GM18873 (cell line): ENCODE data around the gene NUP54.

Experiments
- ATAC-seq: cut with Tn5 transposase; IDR thresholded peaks from one replicate; pipeline ENCODE4 v1.9.1; 2021; ENCODE audit warnings: mild to moderate bottlenecking, moderate library complexity, moderate number of reproducible peaks; ENCODE audit not compliant: unreplicated experiment, low FRiP score

Gene NUP54, protein sequence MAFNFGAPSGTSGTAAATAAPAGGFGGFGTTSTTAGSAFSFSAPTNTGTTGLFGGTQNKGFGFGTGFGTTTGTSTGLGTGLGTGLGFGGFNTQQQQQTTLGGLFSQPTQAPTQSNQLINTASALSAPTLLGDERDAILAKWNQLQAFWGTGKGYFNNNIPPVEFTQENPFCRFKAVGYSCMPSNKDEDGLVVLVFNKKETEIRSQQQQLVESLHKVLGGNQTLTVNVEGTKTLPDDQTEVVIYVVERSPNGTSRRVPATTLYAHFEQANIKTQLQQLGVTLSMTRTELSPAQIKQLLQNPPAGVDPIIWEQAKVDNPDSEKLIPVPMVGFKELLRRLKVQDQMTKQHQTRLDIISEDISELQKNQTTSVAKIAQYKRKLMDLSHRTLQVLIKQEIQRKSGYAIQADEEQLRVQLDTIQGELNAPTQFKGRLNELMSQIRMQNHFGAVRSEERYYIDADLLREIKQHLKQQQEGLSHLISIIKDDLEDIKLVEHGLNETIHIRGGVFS

DNA sequence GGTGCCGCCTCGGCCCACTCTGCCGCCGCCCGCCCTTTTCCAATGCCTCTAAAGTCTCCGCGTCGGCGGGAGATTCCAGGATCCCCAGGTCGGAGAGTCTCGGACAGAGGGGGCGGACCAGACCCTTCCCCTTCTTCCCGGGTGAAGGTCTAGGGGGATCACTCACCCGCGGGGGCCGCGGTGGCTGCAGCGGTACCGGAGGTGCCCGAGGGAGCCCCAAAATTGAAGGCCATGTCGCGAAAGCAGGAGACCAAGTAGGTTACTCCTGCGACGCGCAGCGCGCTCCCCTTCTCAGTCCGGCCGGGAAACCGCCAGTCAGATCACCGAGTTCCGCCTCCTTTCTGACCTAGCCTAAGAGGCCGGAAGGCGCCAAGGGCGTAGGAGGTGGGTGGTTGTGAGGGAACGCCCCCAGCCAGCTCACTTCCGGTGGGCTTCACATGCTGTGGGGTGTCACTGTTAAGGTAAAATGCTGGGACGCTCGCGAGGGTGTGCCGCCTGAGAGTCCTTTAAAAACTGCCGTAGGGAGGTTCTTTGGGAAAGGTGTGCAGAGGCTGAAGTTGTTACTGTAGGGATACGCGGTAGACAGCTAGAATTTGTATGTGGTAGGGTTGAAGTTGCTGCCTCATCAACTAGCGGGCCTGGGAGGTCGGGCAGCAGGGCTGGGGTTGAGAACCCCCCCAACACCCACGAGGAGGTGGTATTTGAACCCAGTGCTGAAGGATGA is at the start of gene NUP54:
Gene NUP54, minus strand, starts transcription at position 256 of the 724 bp plus-strand sequence. Its CDS starts 23 bp downstream, at position 233.
- peak; percentile 99 for ATAC-seq

GRCh38 chr4:76197031-76197743 is 49.0 kb upstream of the NUP54 start:
- ATAC-seq, result no peak

DNA sequence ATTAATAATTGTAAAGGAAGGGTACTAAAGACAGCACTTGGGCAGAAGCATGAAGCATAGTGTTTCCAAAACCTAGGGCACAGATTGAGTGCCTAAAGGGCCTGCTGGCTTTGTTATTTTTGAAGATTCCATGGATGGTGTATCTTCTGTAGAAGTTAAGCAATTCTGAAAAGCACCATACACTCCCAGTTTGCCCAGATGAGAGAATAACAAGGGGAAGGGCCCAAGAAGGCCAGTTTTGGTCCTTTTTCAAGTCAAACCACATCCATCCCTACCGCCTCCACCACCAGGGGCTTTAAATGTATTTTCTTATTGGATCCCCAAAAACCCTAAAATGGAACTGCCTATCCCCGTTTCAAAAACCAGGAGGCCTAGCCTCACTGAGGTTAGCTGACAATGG is 48.2 kb upstream of the NUP54 start:
- no peak for ATAC-seq

DNA sequence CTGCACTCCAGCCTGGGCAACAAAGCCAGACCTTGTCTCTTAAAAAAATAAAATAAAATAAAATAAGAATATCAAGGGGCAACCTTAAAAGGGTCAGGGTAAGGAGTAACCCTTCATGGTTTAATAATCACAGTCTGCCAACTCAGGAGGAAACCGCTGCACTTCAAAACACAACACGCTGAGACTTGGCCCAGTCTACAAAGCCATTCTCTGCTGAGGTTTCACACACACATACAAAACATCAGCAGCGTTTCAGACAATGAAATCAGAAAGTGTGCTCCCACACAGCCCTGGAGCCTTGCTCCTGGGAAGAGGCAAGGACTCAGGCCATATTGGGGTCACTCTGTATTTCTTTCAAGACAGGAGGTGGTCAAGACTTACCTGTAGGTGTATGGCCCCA is 47.1 kb upstream of the NUP54 start:
- ATAC-seq, result no peak

GRCh38 chr4:76194325-76194724 is 46.1 kb upstream of the NUP54 start:
- ATAC-seq, result no peak

- ATAC-seq, result no peak
Observed at GRCh38 chr4:76192236-76192635, 44.0 kb upstream of the NUP54 start.

GRCh38 chr4:76188557-76188956 is 40.4 kb upstream of the NUP54 start:
- no peak for ATAC-seq

DNA sequence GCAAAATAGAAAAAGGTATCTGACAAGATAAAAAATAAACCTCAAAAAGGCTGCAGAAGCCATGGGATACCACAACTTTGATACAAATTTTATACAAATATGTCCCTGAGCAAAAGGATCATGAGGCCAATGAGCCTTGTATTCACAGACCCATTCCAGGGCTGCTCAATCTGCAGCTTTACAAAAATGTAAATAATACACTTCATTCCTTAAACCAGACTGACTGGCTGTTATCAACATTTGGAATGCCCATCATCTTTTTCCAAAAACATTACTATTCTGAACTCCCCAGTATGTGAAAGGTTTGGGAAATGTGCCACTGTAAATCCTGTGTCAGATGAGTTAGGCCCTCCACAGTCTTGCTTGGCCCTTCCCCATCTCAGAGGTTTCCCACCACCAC is 40.0 kb upstream of the NUP54 start:
- no peak for ATAC-seq

- no peak for ATAC-seq
Observed at GRCh38 chr4:76187152-76187551, 39.0 kb upstream of the NUP54 start.

GRCh38 chr4:76182463-76182862 is 34.3 kb upstream of the NUP54 start:
- ATAC-seq, result no peak

GRCh38 chr4:76179398-76180318 is 31.5 kb upstream of the NUP54 start:
- peak; percentile 72 for ATAC-seq

GRCh38 chr4:76178296-76178695 is 30.1 kb upstream of the NUP54 start:
- ATAC-seq, result no peak

GRCh38 chr4:76177709-76178108 is 29.5 kb upstream of the NUP54 start:
- ATAC-seq, result no peak

- no peak for ATAC-seq
Observed at GRCh38 chr4:76175336-76175735, 27.1 kb upstream of the NUP54 start.

DNA sequence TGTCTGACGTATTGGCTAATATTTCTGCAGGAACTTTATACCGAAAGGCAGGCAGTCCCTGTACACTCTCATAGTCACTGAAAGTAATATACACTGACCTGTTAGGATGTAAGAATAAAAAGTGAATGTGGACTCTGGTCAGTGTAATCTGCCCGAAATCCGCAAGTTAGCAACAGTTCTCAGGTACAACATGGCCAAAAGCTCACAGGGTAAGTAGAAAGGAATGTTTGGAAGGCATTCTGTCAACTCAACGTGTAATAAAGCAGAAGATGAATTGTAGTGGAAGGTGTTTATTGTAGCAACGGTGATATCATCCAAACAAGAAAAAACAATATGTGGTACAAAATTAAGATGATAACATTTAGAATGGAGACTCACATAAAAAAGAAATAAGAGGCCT is 26.0 kb upstream of the NUP54 start:
- no peak for ATAC-seq

- no peak for ATAC-seq
Observed at GRCh38 chr4:76168688-76169087, 20.5 kb upstream of the NUP54 start.

DNA sequence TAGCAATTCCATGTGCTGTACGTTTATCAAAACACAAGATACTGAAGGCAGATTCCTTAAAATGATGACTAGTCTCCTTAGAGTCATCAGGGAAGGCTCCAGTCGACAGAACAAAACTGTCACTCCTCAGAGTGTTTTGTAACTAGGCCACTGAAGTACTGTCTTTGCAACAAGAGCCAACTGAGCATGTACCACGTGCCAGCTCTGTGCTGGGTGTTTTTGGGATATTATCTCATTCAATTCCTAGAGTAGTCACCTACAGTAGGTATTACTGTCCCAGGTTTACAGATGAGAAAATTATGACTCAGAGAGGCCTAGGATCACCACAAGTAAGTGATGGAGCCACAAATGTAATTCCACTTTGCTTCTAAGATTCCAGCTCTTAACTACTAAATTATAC is 18.3 kb upstream of the NUP54 start:
- no peak for ATAC-seq

- no peak for ATAC-seq
Observed at GRCh38 chr4:76160355-76160754, 12.2 kb upstream of the NUP54 start.

DNA sequence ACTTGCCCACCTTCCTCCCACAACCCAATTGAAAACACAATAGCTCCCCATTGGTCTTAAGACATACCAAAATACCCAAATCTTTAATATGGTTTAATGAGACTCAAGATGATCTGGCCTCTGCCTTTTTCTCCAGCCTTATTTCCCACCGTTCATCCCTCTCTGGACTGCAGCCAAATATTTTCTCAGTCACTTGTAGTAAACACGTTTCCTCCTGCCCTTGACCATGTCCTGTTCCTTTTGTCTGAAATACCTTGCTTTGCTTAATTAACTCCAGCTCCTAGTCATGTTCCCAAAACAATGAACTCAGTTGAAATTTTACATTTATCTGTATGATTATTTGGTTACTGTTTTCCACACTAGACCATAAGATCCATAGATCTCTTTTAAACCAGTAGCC is 8.4 kb upstream of the NUP54 start:
- ATAC-seq, result no peak

- ATAC-seq, result no peak
Observed at GRCh38 chr4:76155979-76156378, 7.8 kb upstream of the NUP54 start.
